ENCODE data around the gene ARID3B. TPM values are rescaled to one million over a fixed set of nuclear protein-coding genes. Genes with fewer than 3 reads are reported as not detected.

Gene ARID3B
- total and polyA plus RNA-seq, 2 of the 13 experiments (the other 11 are each of a cell fraction or from before 2014, with no cell fraction given) = 5.3 to 12.8 TPM

DNA sequence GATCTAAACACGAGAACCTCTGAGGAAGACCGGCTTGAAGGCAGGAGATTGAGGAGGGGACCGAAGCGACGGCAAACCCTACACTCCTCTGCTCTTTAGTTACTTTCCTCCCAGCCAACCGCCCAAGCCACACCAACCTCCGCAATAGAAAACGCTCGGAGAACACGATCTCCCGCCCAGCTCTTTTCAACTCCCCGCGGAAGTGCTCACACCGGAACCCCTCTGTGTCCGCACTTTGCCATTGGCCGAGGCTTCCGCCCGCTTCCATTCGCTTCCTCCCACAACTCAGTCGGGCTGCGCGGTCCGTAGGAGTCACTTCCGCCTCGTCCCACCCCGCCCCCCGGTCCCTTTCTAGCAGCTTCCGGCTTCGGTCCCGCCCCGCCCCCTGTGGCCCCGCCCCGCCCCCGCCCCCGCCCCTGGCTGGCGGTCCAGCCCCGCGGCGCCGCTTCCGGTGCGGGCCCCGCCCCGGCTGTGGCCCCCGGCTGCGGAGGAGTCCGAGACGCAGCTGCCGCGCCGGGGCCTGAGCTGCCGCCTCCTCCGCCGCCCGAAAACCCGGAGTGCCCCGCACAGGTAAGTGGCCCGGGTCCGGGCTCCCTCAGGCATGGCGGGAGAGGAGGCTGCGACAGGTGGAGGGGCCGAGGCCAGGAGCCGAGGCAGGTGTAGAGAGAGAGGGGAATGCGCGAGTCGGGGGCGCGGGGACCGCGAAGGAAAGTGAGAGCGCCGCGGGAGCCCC is at the start of gene ARID3B (continued):
- TF ChIP-seq CHD4 (IDR thresholded peaks at IDR 0.05; ENCODE audit: borderline replicate concordance, low read length) (no peak), HNF4A (CRISPR knock-in tag; IDR thresholded peaks at IDR 0.05) (no peak), ZNF883 (CRISPR knock-in tag; IDR thresholded peaks at IDR 0.05; ENCODE audit: not compliant biosample characterization) (no peak), ZNF232 (CRISPR knock-in tag; IDR thresholded peaks at IDR 0.05; ENCODE audit: borderline replicate concordance) (0 out of 2 replicates have a peak, but pooled peaks have one; percentile 50), HOXA5 (CRISPR knock-in tag; IDR thresholded peaks at IDR 0.05) (0 out of 2 replicates have a peak, but pooled peaks have one; percentile 18), ERF (CRISPR knock-in tag; IDR thresholded peaks at IDR 0.05) (peak; percentile 32; the same call in 1 of the 2 replicates), POLR2A (IDR thresholded peaks at IDR 0.05; ENCODE audit: insufficient read depth in 1 of 2, low read depth in 2 of 2, low read length in 2 of 2) (peak; percentile 68 to 92), POLR2G (IDR thresholded peaks at IDR 0.05; ENCODE audit: low read depth, low read length) (peak; percentile 85), ZBTB1 (CRISPR knock-in tag; IDR thresholded peaks at IDR 0.05; ENCODE audit: borderline replicate concordance) (no peak), MATR3 (CRISPR knock-in tag; IDR thresholded peaks at IDR 0.05) (no peak), FOXK2 (IDR thresholded peaks at IDR 0.05) (no peak), ONECUT2 (CRISPR knock-in tag; IDR thresholded peaks at IDR 0.05) (no peak), ZNF644 (CRISPR knock-in tag; IDR thresholded peaks at IDR 0.05; ENCODE audit: low read depth) (no peak), HOXA9 (CRISPR knock-in tag; IDR thresholded peaks at IDR 0.05; ENCODE audit: borderline replicate concordance) (no peak), ZNF282 (IDR thresholded peaks at IDR 0.05; ENCODE audit: partially characterized antibody) (no peak), ISX (CRISPR knock-in tag; conservative IDR thresholded peaks at IDR 0.05) (no peak), TBX2 (CRISPR knock-in tag; IDR thresholded peaks at IDR 0.05; ENCODE audit: borderline replicate concordance) (peak; percentile 50), HOXA7 (CRISPR knock-in tag; IDR thresholded peaks at IDR 0.05) (no peak), LCORL (IDR thresholded peaks at IDR 0.05) (no peak), LCORL (CRISPR knock-in tag; IDR thresholded peaks at IDR 0.05) (no peak)
- TF ChIP-seq, protein P1, sequence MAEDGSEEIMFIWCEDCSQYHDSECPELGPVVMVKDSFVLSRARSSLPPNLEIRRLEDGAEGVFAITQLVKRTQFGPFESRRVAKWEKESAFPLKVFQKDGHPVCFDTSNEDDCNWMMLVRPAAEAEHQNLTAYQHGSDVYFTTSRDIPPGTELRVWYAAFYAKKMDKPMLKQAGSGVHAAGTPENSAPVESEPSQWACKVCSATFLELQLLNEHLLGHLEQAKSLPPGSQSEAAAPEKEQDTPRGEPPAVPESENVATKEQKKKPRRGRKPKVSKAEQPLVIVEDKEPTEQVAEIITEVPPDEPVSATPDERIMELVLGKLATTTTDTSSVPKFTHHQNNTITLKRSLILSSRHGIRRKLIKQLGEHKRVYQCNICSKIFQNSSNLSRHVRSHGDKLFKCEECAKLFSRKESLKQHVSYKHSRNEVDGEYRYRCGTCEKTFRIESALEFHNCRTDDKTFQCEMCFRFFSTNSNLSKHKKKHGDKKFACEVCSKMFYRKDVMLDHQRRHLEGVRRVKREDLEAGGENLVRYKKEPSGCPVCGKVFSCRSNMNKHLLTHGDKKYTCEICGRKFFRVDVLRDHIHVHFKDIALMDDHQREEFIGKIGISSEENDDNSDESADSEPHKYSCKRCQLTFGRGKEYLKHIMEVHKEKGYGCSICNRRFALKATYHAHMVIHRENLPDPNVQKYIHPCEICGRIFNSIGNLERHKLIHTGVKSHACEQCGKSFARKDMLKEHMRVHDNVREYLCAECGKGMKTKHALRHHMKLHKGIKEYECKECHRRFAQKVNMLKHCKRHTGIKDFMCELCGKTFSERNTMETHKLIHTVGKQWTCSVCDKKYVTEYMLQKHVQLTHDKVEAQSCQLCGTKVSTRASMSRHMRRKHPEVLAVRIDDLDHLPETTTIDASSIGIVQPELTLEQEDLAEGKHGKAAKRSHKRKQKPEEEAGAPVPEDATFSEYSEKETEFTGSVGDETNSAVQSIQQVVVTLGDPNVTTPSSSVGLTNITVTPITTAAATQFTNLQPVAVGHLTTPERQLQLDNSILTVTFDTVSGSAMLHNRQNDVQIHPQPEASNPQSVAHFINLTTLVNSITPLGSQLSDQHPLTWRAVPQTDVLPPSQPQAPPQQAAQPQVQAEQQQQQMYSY (CRISPR knock-in tag; IDR thresholded peaks at IDR 0.05) = peak; percentile 76
- TF ChIP-seq, protein P2, sequence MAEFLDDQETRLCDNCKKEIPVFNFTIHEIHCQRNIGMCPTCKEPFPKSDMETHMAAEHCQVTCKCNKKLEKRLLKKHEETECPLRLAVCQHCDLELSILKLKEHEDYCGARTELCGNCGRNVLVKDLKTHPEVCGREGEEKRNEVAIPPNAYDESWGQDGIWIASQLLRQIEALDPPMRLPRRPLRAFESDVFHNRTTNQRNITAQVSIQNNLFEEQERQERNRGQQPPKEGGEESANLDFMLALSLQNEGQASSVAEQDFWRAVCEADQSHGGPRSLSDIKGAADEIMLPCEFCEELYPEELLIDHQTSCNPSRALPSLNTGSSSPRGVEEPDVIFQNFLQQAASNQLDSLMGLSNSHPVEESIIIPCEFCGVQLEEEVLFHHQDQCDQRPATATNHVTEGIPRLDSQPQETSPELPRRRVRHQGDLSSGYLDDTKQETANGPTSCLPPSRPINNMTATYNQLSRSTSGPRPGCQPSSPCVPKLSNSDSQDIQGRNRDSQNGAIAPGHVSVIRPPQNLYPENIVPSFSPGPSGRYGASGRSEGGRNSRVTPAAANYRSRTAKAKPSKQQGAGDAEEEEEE (CRISPR knock-in tag; IDR thresholded peaks at IDR 0.05; ENCODE audit: borderline replicate concordance) = no peak
- TF ChIP-seq, protein P3, sequence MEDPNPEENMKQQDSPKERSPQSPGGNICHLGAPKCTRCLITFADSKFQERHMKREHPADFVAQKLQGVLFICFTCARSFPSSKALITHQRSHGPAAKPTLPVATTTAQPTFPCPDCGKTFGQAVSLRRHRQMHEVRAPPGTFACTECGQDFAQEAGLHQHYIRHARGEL (CRISPR knock-in tag; IDR thresholded peaks at IDR 0.05) = no peak
- TF ChIP-seq, protein P4, sequence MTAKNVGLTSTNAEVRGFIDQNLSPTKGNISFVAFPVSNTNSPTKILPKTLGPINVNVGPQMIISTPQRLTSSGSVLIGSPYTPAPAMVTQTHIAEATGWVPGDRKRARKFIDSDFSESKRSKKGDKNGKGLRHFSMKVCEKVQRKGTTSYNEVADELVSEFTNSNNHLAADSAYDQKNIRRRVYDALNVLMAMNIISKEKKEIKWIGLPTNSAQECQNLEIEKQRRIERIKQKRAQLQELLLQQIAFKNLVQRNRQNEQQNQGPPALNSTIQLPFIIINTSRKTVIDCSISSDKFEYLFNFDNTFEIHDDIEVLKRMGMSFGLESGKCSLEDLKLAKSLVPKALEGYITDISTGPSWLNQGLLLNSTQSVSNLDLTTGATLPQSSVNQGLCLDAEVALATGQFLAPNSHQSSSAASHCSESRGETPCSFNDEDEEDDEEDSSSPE (CRISPR knock-in tag; IDR thresholded peaks at IDR 0.05) = peak; percentile 97
- TF ChIP-seq, protein P5, sequence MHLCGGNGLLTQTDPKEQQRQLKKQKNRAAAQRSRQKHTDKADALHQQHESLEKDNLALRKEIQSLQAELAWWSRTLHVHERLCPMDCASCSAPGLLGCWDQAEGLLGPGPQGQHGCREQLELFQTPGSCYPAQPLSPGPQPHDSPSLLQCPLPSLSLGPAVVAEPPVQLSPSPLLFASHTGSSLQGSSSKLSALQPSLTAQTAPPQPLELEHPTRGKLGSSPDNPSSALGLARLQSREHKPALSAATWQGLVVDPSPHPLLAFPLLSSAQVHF (CRISPR knock-in tag; IDR thresholded peaks at IDR 0.05) = no peak

Data from HepG2 (cell line).